Measurements from ENCODE around the gene M6PR.
A peak's percentile ranks its signal among the peaks of the same experiment; 100 is the strongest.
"Not testable (repeated sequence)": the region's sequence is repeated elsewhere in the genome, so short reads cannot be mapped to it uniquely, and the experiment has no call there.

The M6PR gene

DNA sequence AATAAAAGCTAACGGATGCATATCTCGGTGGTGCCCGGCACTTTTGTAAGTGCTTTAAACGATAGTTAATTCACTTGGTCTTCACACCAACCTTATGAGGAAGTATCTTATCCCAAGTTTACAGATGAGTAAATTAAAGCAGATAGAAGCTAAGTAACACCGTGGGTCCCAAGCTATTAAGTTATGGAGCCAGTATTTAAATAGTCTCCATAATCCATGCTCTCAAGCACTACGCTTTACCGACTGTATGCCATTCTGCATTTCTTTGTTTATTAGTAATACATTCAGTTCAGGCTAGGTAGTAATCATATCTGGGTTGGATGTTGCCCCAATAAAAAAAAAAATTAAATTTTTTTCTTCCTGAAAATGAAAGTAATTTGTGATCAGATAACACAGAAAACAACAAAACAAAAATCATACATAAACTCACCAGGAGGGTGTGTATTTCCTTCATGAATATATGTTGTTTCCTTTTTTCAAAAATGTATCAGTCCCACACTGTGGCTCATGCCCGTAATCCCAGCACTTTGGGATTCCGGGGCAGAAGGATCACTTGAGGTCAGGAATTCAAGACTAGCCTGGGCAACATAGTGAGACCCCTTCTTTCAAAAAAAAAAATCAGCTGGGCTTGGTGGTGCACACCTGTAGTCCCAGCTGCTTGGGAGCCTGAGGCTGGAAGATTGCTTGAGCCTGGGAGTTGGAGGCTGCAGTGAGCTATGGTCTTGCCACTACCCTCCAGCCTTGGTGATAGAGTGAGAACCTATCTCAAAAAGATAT is 1.4 kb upstream of the M6PR start:
- no peak for DNase-seq (ENCODE audit: low read depth)

DNA sequence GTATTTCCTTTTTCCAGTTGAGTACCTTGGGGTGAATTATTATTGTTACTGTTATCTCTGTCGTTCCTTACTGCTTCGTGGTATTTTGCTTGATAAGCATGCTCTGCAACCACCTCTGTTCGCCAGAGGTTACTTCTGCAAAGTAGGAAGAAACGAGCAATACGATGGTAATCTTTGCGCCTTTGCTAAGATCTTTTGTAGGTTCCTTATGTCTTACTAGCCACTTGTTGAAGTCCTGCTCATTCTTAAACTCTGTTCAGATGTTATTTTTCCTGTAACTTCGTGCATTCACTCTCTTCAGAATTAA is 729 bp upstream of the M6PR start:
- no peak for DNase-seq (ENCODE audit: low read depth)

DNA sequence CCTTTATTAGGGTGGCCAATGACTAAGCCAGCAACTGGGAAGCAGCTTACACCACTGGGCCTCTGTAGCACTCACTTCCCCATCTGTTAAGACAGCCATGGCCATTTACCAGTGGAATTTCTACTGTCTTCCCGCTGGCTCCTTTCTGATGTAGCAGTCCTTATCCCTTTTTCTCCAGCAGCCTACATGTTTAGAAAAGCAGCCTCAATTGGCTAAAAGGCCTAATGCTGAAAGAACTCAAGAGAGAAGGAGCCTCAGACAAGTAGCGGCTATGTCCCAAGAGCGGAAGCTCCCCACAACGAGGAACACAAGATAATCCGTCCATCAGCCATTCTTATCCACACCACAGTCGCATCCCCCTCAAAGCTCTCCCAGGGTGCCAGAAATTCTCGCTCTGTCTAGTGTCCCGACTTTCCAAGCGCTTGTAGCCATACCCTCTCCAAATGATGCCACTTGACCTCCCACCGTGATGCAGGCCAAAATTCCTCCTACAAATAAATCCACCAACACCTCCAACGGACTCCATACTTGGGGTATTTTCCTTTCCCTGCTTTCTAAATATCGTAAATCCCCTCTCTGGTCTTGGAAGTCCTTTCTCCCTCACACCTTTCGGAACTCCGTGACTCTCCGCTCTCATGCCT is 624 bp downstream of the M6PR start:
- no peak for DNase-seq (ENCODE audit: low read depth)

DNA sequence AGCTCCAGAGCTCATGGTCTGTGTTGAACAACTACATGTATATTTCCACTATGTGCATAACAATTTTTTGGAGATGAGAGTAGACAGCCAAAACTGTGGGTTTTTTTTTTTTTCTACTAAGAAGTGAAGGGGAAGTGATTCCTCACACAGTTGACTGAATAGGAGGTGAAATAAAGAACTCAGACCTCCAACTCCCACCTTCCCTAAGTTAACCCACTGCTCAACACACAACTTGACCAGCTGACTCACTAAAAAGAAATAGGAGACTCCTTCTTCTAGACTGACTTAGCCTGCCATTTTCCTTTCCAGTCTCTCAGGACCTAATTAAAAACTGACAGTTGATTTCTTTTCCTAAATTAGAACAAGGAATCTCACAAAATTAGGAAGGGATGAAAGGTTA is 1.7 kb downstream of the M6PR start:
- no peak for DNase-seq (ENCODE audit: low read depth)

DNA sequence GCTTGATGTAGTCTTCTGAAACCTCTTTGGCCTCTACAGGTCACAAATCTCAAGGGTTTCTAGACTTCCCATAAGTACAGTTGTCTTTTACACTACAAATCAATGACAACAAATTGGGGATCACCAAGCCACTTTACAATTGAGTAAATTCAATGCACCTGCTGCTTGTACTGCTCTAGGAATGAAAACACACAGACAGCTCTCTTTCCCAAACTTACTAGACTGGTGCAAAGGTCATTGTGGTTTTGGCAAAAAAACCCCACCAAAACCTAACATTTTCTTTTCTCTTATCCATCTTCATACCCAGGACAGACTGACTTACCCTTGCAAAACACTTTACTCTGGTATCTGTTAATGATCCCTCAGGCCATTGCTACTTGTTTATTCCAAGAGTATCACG is 2.7 kb downstream of the M6PR start:
- no peak for DNase-seq (ENCODE audit: low read depth)

DNA sequence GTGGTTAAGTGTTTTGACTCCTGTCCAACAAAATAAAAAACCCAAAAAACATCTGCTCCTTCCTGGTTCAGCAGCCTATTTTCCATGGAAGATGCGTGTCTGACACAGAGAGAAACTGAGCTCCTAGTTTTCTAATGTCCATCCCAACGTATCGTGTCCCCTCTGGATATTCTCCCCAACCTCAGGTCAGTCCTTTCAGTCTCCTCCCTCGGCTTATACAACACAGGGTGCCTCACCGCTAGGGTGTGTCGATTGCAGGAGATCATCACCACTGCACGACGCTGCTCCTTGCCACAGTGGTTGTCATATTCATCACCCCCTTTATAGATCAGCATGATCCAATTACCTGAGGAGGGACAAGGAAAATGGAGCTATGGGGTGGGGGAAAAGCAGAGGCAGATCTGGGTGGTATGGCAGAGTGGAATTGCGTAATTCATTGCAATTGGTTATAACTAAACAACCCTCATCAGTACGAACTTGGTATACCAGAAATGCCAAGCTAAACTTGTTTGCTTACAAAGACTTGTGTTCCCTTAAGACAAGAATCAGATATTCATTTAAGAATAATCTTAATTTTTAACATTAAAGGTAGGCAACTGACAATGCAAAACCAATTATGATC is 5.8 kb downstream of the M6PR start:
- DNase-seq (ENCODE audit: low read depth): no peak

DNA sequence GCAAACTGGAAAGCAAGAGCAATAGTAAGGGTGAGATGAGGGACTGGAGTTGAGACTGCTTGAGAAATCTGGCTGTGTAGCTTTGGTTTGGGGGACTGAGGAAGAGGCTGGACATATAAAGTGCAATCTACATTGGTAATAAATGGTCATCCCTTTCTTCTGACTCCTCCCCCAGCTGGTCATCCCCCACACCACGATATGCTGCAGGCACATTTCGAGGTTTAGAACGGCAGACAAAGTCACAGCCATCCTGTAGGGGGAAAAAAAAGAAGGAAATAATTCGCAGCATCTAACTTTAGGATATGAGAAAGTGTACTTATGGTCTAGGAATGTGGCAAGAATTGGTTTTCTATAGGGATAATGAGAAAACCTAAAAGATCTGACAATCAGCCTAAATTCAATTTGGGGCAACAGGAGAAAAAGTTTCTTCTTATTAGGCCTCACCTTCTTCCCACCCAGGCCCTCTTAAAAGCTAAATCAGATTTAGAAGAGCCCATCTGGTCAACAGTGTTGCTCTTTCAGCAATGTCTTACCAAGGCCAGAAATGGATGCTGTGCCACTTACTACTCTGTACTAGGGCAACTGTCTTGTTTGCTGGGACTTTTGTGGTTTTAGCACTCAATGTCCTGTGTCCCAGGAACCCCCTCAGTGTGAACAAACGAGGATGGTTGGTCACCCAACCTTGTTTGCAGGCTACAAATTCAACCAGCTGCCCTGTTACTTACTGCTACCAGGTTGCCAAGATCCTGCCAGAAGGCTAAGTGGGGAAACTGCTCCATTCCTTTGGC is 7.6 kb downstream of the M6PR start:
- no peak for DNase-seq (ENCODE audit: low read depth)

DNA sequence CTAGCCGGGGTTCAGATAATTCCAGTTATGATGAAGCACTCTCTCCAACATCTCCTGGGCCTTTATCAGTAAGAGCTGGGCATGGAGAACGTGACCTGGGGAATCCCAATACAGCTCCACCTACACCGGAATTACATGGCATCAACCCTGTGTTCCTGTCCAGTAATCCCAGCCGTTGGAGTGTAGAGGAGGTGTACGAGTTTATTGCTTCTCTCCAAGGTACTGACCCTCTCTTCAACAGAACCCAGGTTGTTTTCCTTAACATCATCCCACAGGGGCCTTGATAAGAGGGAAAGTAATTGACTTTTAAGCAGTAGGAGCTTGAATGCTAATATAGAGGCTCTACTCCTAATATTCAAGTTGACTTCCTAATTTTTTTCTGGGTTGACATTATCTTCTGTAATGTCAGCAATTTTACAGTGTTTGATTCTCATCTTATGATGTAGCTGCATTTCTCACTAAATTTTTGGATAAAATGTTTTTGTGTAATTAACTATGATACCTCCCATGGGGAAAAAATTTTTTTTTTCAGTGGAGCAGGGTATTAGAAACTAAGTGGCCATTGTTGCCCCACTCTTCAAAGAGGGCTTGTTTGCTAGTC is 11.5 kb downstream of the M6PR start:
- DNase-seq (ENCODE audit: low read depth): not testable (repeated sequence)

DNA sequence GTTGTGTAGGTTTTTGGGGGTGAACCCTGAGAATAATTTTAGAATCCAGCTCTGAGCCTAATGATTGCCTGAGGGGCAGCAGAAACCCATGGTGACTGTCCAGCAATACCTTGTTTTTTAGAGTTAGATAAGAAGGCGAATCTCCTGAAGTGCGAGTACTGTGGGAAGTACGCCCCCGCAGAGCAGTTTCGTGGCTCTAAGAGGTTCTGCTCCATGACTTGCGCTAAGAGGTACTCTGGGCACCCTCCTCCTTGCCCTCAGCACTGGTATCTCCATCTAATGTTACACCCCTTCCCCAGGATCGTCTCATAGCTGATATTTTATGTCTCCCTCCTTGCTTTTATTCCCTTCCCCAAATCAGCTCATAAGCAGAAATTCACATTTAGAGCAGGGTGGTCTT is 12.7 kb downstream of the M6PR start:
- no peak for DNase-seq (ENCODE audit: low read depth)

DNA sequence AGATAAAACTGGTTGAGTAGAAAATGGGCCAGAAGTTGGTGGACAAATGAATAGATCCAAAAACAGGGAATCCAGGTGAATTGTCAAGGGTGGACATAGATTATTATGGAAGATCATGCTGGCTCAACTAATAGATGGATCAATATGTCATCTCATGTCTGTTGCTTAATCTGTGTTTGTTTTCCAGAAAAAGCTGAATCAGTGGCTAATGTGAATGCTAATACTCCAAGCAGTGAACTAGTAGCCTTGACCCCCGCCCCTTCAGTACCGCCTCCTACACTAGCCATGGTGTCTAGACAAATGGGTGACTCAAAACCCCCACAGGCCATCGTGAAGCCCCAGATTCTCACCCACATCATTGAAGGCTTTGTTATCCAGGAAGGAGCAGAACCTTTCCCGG is 15.4 kb downstream of the M6PR start:
- DNase-seq (ENCODE audit: low read depth): not testable (repeated sequence)

DNA sequence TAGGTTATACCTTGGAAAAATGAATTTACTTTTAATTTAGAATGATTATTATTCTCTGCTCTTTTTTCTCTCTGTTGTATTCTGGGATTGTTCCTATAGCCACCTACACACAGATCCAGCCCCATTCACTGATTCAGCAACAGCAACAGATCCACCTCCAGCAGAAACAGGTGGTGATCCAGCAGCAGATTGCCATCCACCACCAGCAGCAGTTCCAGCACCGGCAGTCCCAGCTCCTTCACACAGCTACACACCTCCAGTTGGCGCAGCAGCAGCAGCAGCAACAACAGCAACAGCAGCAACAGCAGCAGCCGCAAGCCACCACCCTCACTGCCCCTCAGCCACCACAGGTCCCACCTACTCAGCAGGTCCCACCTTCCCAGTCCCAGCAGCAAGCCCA is 17.0 kb downstream of the M6PR start:
- not testable (repeated sequence) for DNase-seq (ENCODE audit: low read depth)

DNA sequence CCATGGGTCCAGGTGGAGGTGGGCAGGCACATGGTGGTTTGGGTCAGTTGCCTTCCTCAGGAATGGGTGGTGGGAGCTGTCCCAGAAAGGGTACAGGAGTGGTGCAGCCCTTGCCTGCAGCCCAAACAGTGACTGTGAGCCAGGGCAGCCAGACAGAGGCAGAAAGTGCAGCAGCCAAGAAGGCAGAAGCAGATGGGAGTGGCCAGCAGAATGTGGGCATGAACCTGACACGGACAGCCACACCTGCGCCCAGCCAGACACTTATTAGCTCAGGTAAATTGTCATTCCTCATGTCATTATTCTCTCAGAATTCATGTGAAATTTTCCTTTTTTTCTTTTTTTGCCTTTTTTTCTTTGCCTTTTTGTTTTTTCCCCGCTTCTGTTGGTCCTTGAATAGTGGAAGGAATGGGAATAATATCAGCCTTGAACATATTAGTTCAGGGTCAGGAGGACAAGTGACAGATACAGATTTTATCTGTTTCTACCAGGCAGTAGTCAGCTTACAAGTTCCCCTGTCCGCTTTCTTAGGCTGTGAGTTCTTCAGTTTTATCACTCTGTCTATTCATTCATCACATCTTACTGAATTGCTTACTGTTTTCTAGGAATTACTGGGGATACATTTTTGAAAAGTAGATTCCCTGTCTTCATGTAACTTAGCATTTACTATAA is 18.7 kb downstream of the M6PR start:
- DNase-seq (ENCODE audit: low read depth): not testable (repeated sequence)

DNA sequence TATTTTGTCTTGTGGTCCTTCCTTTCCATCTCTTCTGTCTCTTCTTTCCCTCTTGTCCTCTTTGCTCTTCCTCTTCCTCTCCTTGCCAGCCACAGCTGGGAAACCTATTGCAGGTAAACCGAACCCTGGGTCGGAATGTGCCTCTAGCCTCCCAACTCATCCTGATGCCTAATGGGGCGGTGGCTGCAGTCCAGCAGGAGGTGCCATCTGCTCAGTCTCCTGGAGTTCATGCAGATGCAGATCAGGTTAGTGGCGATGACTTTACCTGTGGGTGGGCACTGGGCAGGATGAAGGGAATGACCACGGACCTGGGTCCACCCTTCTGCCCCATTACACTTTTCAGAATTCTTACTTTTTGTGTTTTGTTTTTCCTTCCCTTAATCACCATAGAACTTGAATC is 26.9 kb downstream of the M6PR start:
- no peak for DNase-seq (ENCODE audit: low read depth)

DNA sequence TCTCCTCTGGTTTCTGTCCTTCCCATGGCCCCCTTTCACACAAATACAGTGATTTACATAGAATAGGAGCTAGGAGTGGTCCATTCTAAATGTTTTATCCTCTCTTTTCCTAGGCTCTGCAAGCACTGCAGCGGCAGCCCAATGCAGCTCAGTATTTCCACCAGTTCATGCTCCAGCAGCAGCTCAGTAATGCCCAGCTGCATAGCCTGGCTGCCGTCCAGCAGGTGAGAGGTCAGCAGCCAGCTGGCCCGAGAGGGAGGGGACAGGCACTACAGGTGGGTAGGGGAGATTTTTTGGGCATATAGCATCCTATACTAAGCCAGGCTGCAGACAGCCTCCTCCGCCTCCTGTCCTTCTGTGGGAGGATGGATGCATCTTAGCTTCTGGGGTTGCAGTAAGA is 29.8 kb downstream of the M6PR start:
- DNase-seq (ENCODE audit: low read depth): not testable (repeated sequence)

DNA sequence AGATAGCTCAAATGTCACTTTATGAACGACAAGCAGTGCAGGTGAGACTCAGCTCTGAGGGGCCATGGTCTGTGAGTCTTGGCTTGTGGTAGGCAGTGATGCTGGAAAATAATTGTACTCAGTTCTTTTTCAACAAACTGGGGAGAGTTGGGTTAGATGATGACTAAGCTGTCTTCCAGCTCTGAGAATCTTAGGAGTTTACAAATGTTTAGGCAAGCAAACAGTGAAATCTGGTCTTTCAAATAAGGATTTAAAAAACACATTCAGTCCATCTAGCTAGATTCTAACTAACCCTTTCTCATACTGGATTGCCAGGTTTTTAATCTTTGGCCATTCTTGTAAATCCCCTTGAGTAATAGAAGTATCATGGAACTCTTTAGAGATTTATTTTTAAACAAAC is 31.7 kb downstream of the M6PR start:
- no peak for DNase-seq (ENCODE audit: low read depth)

DNA sequence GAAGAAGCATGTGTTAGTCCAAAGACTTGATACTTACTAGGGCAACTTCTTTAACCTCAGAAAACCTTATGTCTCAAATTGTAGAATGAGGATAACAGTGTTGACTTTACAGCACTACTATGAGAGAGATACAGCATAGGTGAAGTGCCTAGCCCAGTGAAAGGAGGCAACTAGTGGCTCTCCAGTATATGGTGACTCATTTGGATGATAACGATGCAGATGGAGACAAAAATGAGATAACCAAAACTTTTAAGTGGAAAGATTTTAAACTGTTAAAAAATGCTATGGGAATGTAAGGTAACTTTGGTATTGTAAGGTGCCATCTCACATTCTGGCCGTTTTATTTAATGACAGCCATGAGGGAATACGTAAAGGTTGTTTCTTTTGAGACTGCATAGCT is 32.4 kb downstream of the M6PR start:
- no peak for DNase-seq (ENCODE audit: low read depth)

DNA sequence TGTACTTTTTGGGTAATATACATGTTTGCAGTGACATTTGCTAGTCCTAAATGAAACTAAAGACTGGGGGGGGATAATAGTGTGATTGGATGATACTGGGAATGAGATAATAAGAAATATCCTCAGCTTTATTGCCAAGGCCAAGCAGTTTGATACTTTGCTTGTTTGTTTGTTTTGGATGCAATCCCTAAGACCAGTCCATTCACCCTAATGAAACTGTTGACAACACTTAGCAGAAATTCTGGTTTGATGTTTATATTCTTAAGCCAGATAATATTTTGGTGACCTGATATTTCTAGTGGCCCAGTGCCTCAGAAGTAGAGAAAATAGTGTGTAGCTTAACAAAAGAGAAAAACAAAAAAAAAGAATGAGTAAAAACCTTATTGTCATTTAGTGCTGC is 33.3 kb downstream of the M6PR start:
- DNase-seq (ENCODE audit: low read depth): no peak

DNA sequence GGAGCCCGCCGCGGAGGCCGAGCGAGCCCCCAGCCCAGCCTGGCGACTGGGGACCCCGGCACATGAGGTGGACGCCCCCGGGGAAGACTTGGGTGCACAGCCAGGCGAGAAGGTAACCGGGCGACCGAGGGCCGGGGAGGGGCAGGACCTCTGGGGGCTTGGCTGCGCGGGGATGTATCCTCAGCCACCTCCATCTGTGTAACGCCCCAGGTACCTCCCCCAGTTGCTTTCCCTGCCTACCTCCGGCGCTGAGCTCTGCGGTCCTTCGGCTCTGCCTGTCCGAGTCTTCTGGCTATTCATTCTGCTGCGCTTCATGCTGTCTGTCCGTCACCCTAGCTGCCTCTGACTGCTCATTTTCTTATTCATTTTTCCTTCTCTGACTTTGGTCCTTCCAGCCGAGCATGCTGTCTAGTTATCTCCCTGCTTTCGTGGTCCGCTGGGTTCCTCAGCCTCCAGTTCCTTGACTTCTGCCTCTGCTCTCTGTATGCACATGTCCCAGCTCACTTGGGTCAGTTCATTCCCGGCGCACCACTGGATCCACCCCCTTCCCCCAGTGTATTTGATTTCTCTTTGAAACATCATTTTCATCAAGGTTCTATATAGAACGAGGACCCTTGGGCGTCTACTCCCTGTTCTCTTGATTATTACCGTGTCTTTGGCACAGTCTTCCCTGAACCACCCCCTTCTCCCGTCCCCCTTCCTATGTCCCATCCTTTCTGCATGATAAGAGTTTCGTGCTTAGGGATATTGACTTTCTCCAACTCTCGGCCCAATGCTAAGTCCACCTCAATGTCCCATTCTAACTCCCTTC is 34.5 kb downstream of the M6PR start:
- DNase-seq (ENCODE audit: low read depth): peak; percentile 42

DNA sequence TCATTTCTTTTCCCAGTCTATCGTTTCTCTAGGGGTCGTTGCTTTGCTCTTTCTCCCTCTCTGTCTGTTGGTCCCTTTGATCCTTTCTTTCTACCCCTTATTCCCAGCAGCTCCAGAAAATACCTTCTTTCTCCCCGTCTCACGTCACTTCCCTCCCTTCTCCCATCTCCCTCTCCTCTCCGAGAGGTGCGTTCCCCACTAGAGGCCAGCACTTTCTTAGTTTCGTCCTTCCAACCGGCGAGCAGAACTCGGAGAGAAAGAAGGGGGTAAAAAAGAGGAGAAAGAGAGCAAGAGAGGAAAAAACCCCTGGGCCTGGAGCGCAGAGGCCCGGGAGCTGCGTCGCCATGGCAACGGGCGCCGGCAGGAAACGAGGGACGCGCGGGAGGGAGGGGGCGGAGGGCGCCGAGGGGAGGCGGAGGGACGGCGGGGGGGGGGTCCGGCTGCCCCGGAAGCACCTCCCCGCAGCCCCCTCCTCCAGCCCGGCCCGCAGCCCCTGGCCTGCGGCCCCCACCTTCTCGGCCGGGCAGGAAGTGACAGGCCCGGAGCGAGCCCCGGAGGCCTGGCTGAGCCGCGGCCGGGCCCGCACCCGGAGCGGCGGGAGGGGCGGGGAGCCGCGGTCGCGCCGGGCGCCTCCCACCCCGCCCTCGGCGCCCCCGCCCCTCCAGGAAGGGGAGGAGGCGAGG is 35.3 kb downstream of the M6PR start, which contains the start of gene PHC1:
PHC1 (plus strand) TSS at position 477 of the 683 bp plus-strand sequence. CDS start 3,169 bp downstream, outside the sequence.
- peak; percentile 75 for DNase-seq (ENCODE audit: low read depth)

DNA sequence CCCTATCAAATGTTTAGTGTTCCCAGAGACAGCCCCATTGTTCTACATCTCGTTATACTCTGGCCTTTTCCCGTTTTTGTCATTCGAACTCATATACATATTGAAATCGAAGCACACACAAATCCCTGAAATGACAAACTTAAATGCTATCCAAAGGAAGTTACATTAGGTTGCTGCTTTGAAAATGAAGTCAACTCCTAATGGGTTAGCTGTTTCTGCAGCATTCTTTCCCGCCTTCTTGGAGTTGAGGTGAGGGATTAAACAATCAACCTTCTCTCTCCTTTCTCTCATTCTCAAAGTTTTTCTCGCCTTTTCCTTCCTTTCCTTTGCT is 35.8 kb downstream of the M6PR start:
- no peak for DNase-seq (ENCODE audit: low read depth)

Data from T follicular helper cell (primary cell).